K562 (cell line): Measurements from ENCODE around the gene LCN15. TPM values are rescaled to one million over a fixed set of nuclear protein-coding genes. Genes with fewer than 3 reads are reported as not detected.

Source experiments
- GTF3C2 ChIP-seq: IDR thresholded peaks from 3 replicates; pipeline ENCODE4 v1.6.1; 2011; ENCODE audit warnings: borderline replicate concordance, mild to moderate bottlenecking, moderate library complexity; ENCODE audit not compliant: insufficient read length; ENCODE audit errors: extremely low read depth
- HMGN3 ChIP-seq: IDR thresholded peaks from 2 replicates; pipeline ENCODE4 v1.6.1; 2011; ENCODE audit warnings: borderline replicate concordance, low read depth, mild to moderate bottlenecking, mixed read lengths, low read length; ENCODE audit not compliant: insufficient read length; ENCODE audit errors: extremely low read depth
- HNRNPL ChIP-seq: fragments of 200-400 bp; formaldehyde crosslinking; IDR thresholded peaks from 2 replicates; pipeline ENCODE4 v1.6.1; 2017; ENCODE audit warnings: low read depth, mild to moderate bottlenecking, low read length
- KHSRP ChIP-seq: fragments of 450-650 bp; IDR thresholded peaks from 2 replicates; pipeline ENCODE4 v1.6.1; 2017
- NR2C1 ChIP-seq, 2 experiments: fragments of 450-650 bp; IDR thresholded peaks; 2 replicates each; pipeline ENCODE4 v1.6.1; 2017; ENCODE audit warnings: mild to moderate bottlenecking in 2 of 2, antibody characterized with exemption in 1 of 2, inconsistent platforms in 1 of 2, missing compliant biosample characterization in 1 of 2, missing genetic modification characterization in 1 of 2
- PBX2 ChIP-seq, 2 experiments: IDR thresholded peaks in 1 of 2; conservative IDR thresholded peaks in 1 of 2; 2 replicates each; pipeline ENCODE4 v1.6.1; 2016; ENCODE audit warnings: low read depth in 2 of 2, mild to moderate bottlenecking in 1 of 2, missing compliant biosample characterization in 1 of 2, missing genetic modification characterization in 1 of 2, moderate library complexity in 1 of 2
- PCBP1 ChIP-seq: fragments of 200-400 bp; formaldehyde crosslinking; IDR thresholded peaks from 2 replicates; pipeline ENCODE4 v1.6.1; 2018; ENCODE audit warnings: mild to moderate bottlenecking, low read depth, low read length; ENCODE audit not compliant: poor library complexity, severe bottlenecking
- RBFOX2 ChIP-seq: fragments of 200-400 bp; formaldehyde crosslinking; IDR thresholded peaks from 2 replicates; pipeline ENCODE4 v1.6.1; 2017; ENCODE audit warnings: low read depth, mild to moderate bottlenecking, low read length, moderate library complexity
- SRSF1 ChIP-seq: fragments of 200-400 bp; formaldehyde crosslinking; IDR thresholded peaks from 2 replicates; pipeline ENCODE4 v1.6.1; 2017; ENCODE audit warnings: mild to moderate bottlenecking, low read depth, low read length, moderate library complexity
- TEAD2 ChIP-seq: fragments of 450-650 bp; IDR thresholded peaks from 2 replicates; pipeline ENCODE4 v1.6.1; 2016; ENCODE audit warnings: missing genetic modification characterization, control low read depth, missing compliant biosample characterization
- TFE3 ChIP-seq: fragments of 450-650 bp; formaldehyde crosslinking; IDR thresholded peaks from 2 replicates; pipeline ENCODE4 v1.4.0; 2020; ENCODE audit warnings: mild to moderate bottlenecking, mixed read lengths
- ZBTB7A ChIP-seq: IDR thresholded peaks from 2 replicates; pipeline ENCODE4 v1.6.1; 2011; ENCODE audit warnings: low read depth, mild to moderate bottlenecking, low read length, moderate library complexity, borderline replicate concordance; ENCODE audit not compliant: control insufficient read depth
- ZNF583 ChIP-seq: fragments of 250-450 bp; sonication (Bioruptor Pico); IDR thresholded peaks from 2 replicates; pipeline ENCODE4 v1.4.0; 2020
- polyA plus RNA-seq, 8 experiments: library from polyadenylated mRNA; depleted of rRNA in 4 of 8; stranded (reverse) in 5 of 8; unstranded in 3 of 8; fragments of >200 nt; fragmentation: Nextera tagmentation in 2 of 8; fragmentation: Illumina TruSeq in 1 of 8; extraction: Ambion mirVana in 2 of 8; extraction: Trizol in 1 of 8; gene quantifications; 2 replicates each; pipeline versions ENCODE4 v1.2.1 to v1.2.3, GENCODE V29; 2011 to 2014; ENCODE audit warnings: inconsistent platforms in 1 of 8, missing spikeins in 1 of 8
- total RNA-seq, 7 experiments: library from RNA; depleted of rRNA in 6 of 7; stranded (reverse); fragments of >200 nt in 6 of 7; fragmentation: Illumina TruSeq in 2 of 7; extraction: Trizol in 2 of 7; gene quantifications; 2 replicates each; pipeline versions ENCODE4 v1.2.1 to v1.2.3, GENCODE V29; 2011 to 2021; ENCODE audit warnings: low replicate concordance in 1 of 7
- TF ChIP-seq, protein P1 (sequence below): sonication (generic); formaldehyde crosslinking; IDR thresholded peaks from 2 replicates; pipeline ENCODE4 v1.9.0; 2022; ENCODE audit warnings: mild to moderate bottlenecking, missing genetic modification reagents
- TF ChIP-seq, protein P2 (sequence below), 3 experiments: fragments of 200-800 bp in 1 of 3; sonication (Bioruptor generic) in 1 of 3; sonication (generic) in 1 of 3; formaldehyde crosslinking in 1 of 3; IDR thresholded peaks; 2 replicates each; pipeline versions ENCODE4 v1.6.1 to v1.8.0; 2016 to 2022; ENCODE audit warnings: mild to moderate bottlenecking in 2 of 3, missing compliant biosample characterization in 2 of 3, missing genetic modification characterization in 2 of 3, missing genetic modification reagents in 1 of 3

The LCN15 gene
- total and polyA plus RNA-seq, 9 of the 15 experiments (the other 6 are each of a cell fraction or from before 2014, with no cell fraction given): 0.66 TPM; not detected in 8

DNA sequence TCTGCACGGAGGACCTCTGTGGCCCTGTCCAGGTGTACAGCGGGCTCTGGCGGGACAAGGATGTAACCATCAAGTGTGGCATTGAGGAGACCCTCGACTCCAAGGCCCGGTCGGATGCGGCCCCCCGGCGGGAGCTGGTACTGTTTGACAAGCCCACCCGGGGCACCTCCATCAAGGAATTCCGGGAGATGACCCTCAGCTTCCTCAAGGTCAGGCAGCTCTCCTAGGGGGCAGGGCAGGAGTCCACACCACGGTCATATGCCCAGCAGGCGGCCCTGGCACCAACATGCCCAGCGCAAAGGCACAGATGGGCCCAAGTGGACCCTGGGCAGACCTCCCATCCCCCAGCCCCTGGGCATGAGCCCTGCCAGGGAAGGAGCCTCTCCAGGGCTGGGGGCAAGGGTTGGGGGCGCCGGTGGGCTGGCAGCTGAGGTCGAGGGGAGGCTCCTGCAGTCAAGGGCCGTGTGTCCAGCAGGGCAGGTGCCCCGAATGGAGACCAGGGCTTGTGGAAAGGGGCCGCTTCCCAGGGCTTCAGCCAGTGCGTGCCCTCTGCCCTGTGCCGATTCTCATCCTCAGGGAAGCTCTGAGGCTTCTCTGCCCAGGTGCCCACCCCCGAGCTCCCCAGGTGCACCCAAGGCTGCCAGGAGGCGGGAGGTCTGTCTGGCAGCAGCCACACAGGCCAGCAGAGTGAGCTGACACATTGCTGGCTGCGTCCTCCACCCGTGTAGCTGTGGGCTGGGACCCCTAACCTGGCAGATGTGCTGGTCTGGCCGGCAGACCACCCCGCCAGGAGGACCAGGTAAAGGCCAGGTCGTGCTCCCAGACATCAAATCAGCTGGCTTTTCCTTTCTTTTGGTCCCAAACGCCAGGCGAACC, 42.0 kb downstream of the LCN15 start (continued):
- TF ChIP-seq TFE3 (CRISPR knock-in tag): no peak
- TF ChIP-seq, protein P1, sequence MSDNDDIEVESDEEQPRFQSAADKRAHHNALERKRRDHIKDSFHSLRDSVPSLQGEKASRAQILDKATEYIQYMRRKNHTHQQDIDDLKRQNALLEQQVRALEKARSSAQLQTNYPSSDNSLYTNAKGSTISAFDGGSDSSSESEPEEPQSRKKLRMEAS (CRISPR knock-in tag): no peak
- no peak for TF ChIP-seq TEAD2
- TF ChIP-seq HMGN3: peak; percentile 25
- no peak for TF ChIP-seq ZNF583 (CRISPR knock-in tag)
- TF ChIP-seq NR2C1 (IDR thresholded peaks at IDR 0.05): no peak
- no peak for TF ChIP-seq NR2C1 (tag; IDR thresholded peaks at IDR 0.05)
- TF ChIP-seq, protein P2, sequence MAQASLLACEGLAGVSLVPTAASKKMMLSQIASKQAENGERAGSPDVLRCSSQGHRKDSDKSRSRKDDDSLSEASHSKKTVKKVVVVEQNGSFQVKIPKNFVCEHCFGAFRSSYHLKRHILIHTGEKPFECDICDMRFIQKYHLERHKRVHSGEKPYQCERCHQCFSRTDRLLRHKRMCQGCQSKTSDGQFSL (CRISPR knock-in tag; IDR thresholded peaks at IDR 0.05): no peak
- TF ChIP-seq, protein P2 (tag; IDR thresholded peaks at IDR 0.05): no peak
- TF ChIP-seq PCBP1: peak; percentile 18
- 0 out of 2 replicates have a peak, but pooled peaks have one; percentile 14 for TF ChIP-seq SRSF1
- TF ChIP-seq KHSRP: no peak
- TF ChIP-seq PBX2 (CRISPR knock-in tag; IDR thresholded peaks at IDR 0.05; ENCODE audit: low read depth): no peak
- TF ChIP-seq PBX2 (tag; conservative IDR thresholded peaks at IDR 0.05; ENCODE audit: low read depth): no peak
- TF ChIP-seq ZBTB7A: 0 out of 2 replicates have a peak, but pooled peaks have one; percentile 6
- TF ChIP-seq GTF3C2: no peak
- TF ChIP-seq RBFOX2: peak; percentile 25
- TF ChIP-seq HNRNPL: peak; percentile 82; the same call in 1 of the 2 replicates
